GM12878 (cell line): ENCODE results near the gene TARBP1. TPM values are rescaled to one million over a fixed set of nuclear protein-coding genes. Genes with fewer than 3 reads are reported as not detected.

Experiments
- BCL11A ChIP-seq: IDR thresholded peaks from 2 replicates; pipeline ENCODE4 v1.6.1; 2011; ENCODE audit warnings: low read depth, low read length
- CHD1 ChIP-seq: IDR thresholded peaks from 2 replicates; pipeline ENCODE4 v1.6.1; 2012; ENCODE audit warnings: low read depth, low read length, improper control_type of control experiment
- CREB1 ChIP-seq: IDR thresholded peaks from 2 replicates; pipeline ENCODE4 v1.6.1; 2012; ENCODE audit warnings: low read depth, mild to moderate bottlenecking, inconsistent platforms
- CUX1 ChIP-seq: IDR thresholded peaks from 2 replicates; pipeline ENCODE4 v1.6.1; 2012; ENCODE audit warnings: improper control_type of control experiment, low read depth, low read length; ENCODE audit not compliant: insufficient replicate concordance
- EED ChIP-seq: sonication (generic); IDR thresholded peaks from 2 replicates; pipeline ENCODE4 v1.6.1; 2016; ENCODE audit warnings: antibody characterized with exemption, low read depth
- EP300 ChIP-seq, 2 experiments: fragments of 150-350 bp in 1 of 2; IDR thresholded peaks; 2 replicates each; pipeline ENCODE4 v1.6.1; 2011 to 2012; ENCODE audit warnings: low read depth in 2 of 2, low read length in 2 of 2, borderline replicate concordance in 1 of 2, improper control_type of control experiment in 1 of 2, inconsistent platforms in 1 of 2; ENCODE audit not compliant: control insufficient read depth in 1 of 2
- FOS ChIP-seq: IDR thresholded peaks from 3 replicates; pipeline ENCODE4 v1.6.1; 2011; ENCODE audit warnings: borderline replicate concordance; ENCODE audit not compliant: insufficient read length; ENCODE audit errors: extremely low read depth
- HDAC2 ChIP-seq: fragments of 200-600 bp; sonication (generic); IDR thresholded peaks from 2 replicates; pipeline ENCODE4 v1.6.1; 2017
- MTA3 ChIP-seq: IDR thresholded peaks from 2 replicates; pipeline ENCODE4 v1.6.1; 2012; ENCODE audit warnings: low read length, inconsistent platforms, borderline replicate concordance
- MYC ChIP-seq: IDR thresholded peaks from 2 replicates; pipeline ENCODE4 v1.6.1; 2011; ENCODE audit warnings: mild to moderate bottlenecking, low read length, moderate library complexity, inconsistent platforms; ENCODE audit not compliant: insufficient read depth, insufficient replicate concordance, insufficient read length, severe bottlenecking
- PAX8 ChIP-seq: fragments of 450-650 bp; IDR thresholded peaks from 2 replicates; pipeline ENCODE4 v1.6.1; 2017; ENCODE audit warnings: mild to moderate bottlenecking, moderate library complexity
- RCOR1 ChIP-seq: conservative IDR thresholded peaks from 2 replicates; pipeline ENCODE4 v1.6.1; 2012; ENCODE audit warnings: low read depth, low read length, improper control_type of control experiment
- RFX5 ChIP-seq: IDR thresholded peaks from 2 replicates; pipeline ENCODE4 v1.6.1; 2011; ENCODE audit warnings: low read depth, low read length, improper control_type of control experiment
- SP1 ChIP-seq: IDR thresholded peaks from one replicate; pipeline ENCODE4 v1.6.1; 2011; ENCODE audit warnings: low read depth, low read length
- TARDBP ChIP-seq: IDR thresholded peaks from 2 replicates; pipeline ENCODE4 v1.6.1; 2016; ENCODE audit warnings: borderline replicate concordance
- TBL1XR1 ChIP-seq: IDR thresholded peaks from 2 replicates; pipeline ENCODE4 v1.6.1; 2012; ENCODE audit warnings: low read depth, low read length, improper control_type of control experiment
- USF1 ChIP-seq: IDR thresholded peaks from 2 replicates; pipeline ENCODE4 v1.6.1; 2011; ENCODE audit warnings: borderline replicate concordance, low read depth, mild to moderate bottlenecking, moderate library complexity, mixed read lengths, low read length; ENCODE audit not compliant: insufficient read depth; ENCODE audit errors: extremely low read length
- ZBED1 ChIP-seq: IDR thresholded peaks from 2 replicates; pipeline ENCODE4 v1.6.1; 2016; ENCODE audit warnings: borderline replicate concordance
- ZNF24 ChIP-seq: fragments of 450-650 bp; IDR thresholded peaks from 2 replicates; pipeline ENCODE4 v1.6.1; 2017; ENCODE audit warnings: antibody characterized with exemption, mild to moderate bottlenecking
- polyA plus RNA-seq, 11 experiments: library from polyadenylated mRNA; depleted of rRNA in 4 of 11; unstranded in 6 of 11; stranded (reverse) in 5 of 11; fragments of >200 nt; fragmentation: Nextera tagmentation in 4 of 11; fragmentation: Illumina TruSeq in 1 of 11; extraction: Ambion mirVana in 4 of 11; extraction: Trizol in 1 of 11; gene quantifications; 1 replicate in 1 of 11; 2 replicates in 10 of 11; pipeline versions ENCODE4 v1.2.1 to v1.2.3, GENCODE V29; 2011 to 2016; ENCODE audit warnings: inconsistent platforms in 2 of 11, missing spikeins in 2 of 11, low read depth in 1 of 11
- total RNA-seq, 4 experiments: library from RNA; depleted of rRNA in 3 of 4; stranded (reverse); fragments of >200 nt in 3 of 4; fragmentation: Illumina TruSeq in 1 of 4; extraction: Trizol in 1 of 4; gene quantifications; 2 replicates each; pipeline versions ENCODE4 v1.2.1 to v1.2.3, GENCODE V29; 2013 to 2021
- TF ChIP-seq, protein P1 (sequence below): IDR thresholded peaks from 2 replicates; pipeline ENCODE4 v1.6.1; 2012; ENCODE audit warnings: low read depth, low read length, improper control_type of control experiment
- TF ChIP-seq, protein P2 (sequence below), 3 experiments: IDR thresholded peaks in 2 of 3; conservative IDR thresholded peaks in 1 of 3; 2 replicates each; pipeline ENCODE4 v1.5.1; 2011; ENCODE audit warnings: low read depth in 3 of 3, low read length in 3 of 3, mild to moderate bottlenecking in 3 of 3, control low read depth in 2 of 3, moderate library complexity in 2 of 3, inconsistent platforms in 1 of 3, mixed read lengths in 1 of 3; ENCODE audit not compliant: control insufficient read depth in 2 of 3, insufficient read depth in 1 of 3; ENCODE audit errors: extremely low read depth in 1 of 3

Gene TARBP1
- total and polyA plus RNA-seq, 10 of the 15 experiments (the other 5 are each of a cell fraction or from before 2014, with no cell fraction given): 10.8 to 94.4 (median 35.3) TPM

DNA sequence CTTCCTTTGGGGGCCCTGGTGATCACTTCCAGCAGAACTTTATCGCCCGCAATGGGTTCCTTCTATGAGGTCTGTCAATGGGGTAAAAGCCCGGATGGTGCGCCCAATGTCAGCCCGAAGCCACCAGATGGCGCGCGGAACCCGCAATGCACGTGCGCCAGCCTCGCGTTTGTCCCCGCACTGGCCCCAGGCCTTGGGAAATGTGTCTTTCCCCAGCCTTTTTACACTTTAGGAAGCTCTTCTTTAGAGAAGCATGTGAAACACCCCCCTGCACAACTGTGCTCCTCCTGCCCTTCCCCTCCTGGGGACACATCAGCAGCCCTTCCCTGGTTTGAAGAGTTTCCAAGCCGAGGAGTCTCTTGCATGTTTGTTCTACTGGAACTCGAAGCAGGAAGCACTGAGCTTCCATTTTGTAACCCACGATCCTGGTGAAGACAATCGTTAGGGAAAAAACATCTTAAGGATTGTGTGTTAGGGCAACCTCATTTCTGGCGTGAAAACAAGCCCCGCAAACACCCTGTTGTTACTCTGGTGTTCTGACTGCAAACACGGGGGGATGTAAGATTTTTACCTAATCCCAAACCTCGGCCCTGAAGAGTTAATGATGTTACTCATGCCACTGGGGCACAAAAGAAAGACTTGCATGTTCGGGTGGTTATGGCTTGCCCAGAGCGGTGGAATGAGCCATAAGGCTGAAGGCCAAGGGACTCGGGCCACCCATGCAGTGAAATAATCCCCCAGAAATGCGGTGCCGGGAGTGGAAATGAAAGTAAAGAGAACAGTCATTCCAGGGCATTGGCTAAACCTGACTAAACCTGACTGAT, 20.4 kb upstream of the TARBP1 start (continued):
- TF ChIP-seq USF1 (no peak), CHD1 (no peak), TARDBP (no peak), EED (peak; percentile 47), MTA3 (no peak), BCL11A (0 out of 2 replicates have a peak, but pooled peaks have one; percentile 6), EP300 (IDR thresholded peaks at IDR 0.05; ENCODE audit: borderline replicate concordance in 1 of 2, control insufficient read depth in 1 of 2, low read depth in 2 of 2, low read length in 2 of 2) (no peak), HDAC2 (no peak), RFX5 (no peak), CREB1 (0 out of 2 replicates have a peak, but pooled peaks have one; percentile 24), FOS (no peak), TBL1XR1 (no peak), MYC (no peak), RCOR1 (no peak), PAX8 (no peak), CUX1 (no peak), ZBED1 (no peak), ZNF24 (peak; percentile 13; the same call in 1 of the 2 replicates), SP1 (no peak)
- TF ChIP-seq, protein P1, sequence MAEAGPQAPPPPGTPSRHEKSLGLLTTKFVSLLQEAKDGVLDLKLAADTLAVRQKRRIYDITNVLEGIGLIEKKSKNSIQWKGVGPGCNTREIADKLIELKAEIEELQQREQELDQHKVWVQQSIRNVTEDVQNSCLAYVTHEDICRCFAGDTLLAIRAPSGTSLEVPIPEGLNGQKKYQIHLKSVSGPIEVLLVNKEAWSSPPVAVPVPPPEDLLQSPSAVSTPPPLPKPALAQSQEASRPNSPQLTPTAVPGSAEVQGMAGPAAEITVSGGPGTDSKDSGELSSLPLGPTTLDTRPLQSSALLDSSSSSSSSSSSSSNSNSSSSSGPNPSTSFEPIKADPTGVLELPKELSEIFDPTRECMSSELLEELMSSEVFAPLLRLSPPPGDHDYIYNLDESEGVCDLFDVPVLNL: no peak
- TF ChIP-seq, protein P2, sequence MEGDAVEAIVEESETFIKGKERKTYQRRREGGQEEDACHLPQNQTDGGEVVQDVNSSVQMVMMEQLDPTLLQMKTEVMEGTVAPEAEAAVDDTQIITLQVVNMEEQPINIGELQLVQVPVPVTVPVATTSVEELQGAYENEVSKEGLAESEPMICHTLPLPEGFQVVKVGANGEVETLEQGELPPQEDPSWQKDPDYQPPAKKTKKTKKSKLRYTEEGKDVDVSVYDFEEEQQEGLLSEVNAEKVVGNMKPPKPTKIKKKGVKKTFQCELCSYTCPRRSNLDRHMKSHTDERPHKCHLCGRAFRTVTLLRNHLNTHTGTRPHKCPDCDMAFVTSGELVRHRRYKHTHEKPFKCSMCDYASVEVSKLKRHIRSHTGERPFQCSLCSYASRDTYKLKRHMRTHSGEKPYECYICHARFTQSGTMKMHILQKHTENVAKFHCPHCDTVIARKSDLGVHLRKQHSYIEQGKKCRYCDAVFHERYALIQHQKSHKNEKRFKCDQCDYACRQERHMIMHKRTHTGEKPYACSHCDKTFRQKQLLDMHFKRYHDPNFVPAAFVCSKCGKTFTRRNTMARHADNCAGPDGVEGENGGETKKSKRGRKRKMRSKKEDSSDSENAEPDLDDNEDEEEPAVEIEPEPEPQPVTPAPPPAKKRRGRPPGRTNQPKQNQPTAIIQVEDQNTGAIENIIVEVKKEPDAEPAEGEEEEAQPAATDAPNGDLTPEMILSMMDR (IDR thresholded peaks at IDR 0.05 in 2 of 3, conservative IDR thresholded peaks at IDR 0.05 in 1 of 3; ENCODE audit: control insufficient read depth in 2 of 3, extremely low read depth in 1 of 3, insufficient read depth in 1 of 3, low read depth in 3 of 3, low read length in 3 of 3): peak; percentile 94 to 96 (median 95); a peak in 5 of 6 replicates
